ENCODE measurements around the gene PARP8.

Gene PARP8

DNA sequence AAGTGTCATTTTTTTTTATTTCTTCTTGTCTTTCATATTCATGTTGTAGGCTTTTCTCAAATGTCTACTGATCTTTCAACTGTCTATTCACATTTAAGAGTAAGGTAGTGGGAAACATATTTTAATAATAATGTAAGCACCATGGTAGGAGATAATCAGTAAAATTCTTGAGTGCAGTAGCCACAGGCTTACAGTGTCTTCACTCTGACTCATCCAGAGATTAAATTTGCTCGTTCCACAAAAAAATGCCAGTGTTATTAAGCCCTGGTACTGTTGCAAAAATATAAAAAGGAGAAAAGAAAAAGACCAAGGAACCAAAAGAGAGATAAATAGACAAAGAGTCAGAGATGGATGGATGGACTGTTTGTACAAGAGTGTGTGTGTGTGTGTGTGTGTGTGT, 43.0 kb downstream of the PARP8 start:
- H3K9me3 ChIP-seq (ENCODE audit: control insufficient read depth, insufficient read depth, low read length), result no peaks in the 10 kb centered on the region

GRCh38 chr5:50710838-50711237, 44.4 kb downstream of the PARP8 start:
- Histone ChIP-seq H3K9ac (ENCODE audit: low read depth, low read length) (no peak overlapping the region), H3K4me3 (ENCODE audit: low read depth, low read length) (no peak overlapping the region), H3K4me1 (ENCODE audit: control insufficient read depth, insufficient read depth, low read length) (peaks cover 25% of the 10 kb centered on the region), H3K27ac (ENCODE audit: low read depth, low read length) (no peak overlapping the region), H3K9me3 (ENCODE audit: control insufficient read depth, insufficient read depth, low read length) (no peaks in the 10 kb centered on the region), H3K27me3 (ENCODE audit: control insufficient read depth, insufficient read depth, low read length) (no peaks in the 10 kb centered on the region), H3K36me3 (ENCODE audit: control insufficient read depth, insufficient read depth, low read length) (no peaks in the 10 kb centered on the region)

More for the DNA sequence above, 43.0 kb downstream of the PARP8 start:
- H3K27ac ChIP-seq (ENCODE audit: low read depth, low read length), result no peak overlapping the region
- no peak overlapping the region for H3K9ac ChIP-seq (ENCODE audit: low read depth, low read length)
- H3K4me1 ChIP-seq (ENCODE audit: control insufficient read depth, insufficient read depth, low read length), result peaks cover 22% of the 10 kb centered on the region
- H3K4me3 ChIP-seq (ENCODE audit: low read depth, low read length), result no peak overlapping the region
- no peaks in the 10 kb centered on the region for H3K27me3 ChIP-seq (ENCODE audit: control insufficient read depth, insufficient read depth, low read length)
- no peaks in the 10 kb centered on the region for H3K36me3 ChIP-seq (ENCODE audit: control insufficient read depth, insufficient read depth, low read length)

DNA sequence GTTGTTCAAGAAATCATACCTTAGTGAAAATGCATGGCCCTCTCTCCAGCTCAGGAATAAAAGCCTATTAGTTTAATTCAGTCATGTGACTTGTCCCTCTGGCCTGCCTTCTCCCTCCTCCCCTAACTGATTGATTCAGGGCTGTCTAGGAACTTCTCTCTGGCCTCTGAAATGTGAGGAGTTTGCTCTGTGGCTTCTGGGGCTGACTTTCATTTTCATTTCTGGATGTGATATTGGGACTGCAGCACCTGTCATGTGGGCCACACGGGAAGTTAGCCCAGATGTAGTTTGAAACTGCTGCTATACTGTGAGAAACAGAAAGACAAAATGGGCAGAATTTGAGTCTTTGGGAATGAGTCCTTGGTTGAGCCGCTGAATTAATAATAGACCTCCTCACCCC, 44.8 kb downstream of the PARP8 start:
- Histone ChIP-seq H3K27ac (ENCODE audit: low read depth, low read length) (no peak overlapping the region), H3K4me3 (ENCODE audit: low read depth, low read length) (no peak overlapping the region), H3K27me3 (ENCODE audit: control insufficient read depth, insufficient read depth, low read length) (no peaks in the 10 kb centered on the region), H3K36me3 (ENCODE audit: control insufficient read depth, insufficient read depth, low read length) (no peaks in the 10 kb centered on the region), H3K9me3 (ENCODE audit: control insufficient read depth, insufficient read depth, low read length) (no peaks in the 10 kb centered on the region), H3K4me1 (ENCODE audit: control insufficient read depth, insufficient read depth, low read length) (peaks cover 25% of the 10 kb centered on the region), H3K9ac (ENCODE audit: low read depth, low read length) (no peak overlapping the region)

DNA sequence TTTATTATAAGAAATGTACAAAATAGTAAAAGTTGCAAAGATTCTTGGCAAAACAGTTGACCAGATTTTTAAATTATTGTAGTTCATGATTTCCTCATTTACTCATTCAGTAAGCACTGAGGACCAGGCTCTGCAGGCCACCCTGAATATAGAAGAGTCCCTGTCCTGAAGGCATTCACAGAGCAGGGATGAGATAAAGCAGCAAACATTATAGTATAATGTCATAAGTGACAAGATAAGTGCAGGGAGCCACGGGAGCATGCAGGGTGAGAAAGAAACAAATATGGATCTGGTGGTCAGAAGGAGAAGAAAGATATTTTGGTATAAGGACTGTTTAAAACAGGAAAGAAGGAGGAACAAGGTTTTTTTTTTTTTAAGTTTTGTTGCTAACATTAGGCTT, 46.0 kb downstream of the PARP8 start:
- Histone ChIP-seq H3K27ac (ENCODE audit: low read depth, low read length) (no peak overlapping the region), H3K27me3 (ENCODE audit: control insufficient read depth, insufficient read depth, low read length) (no peaks in the 10 kb centered on the region), H3K4me3 (ENCODE audit: low read depth, low read length) (no peak overlapping the region), H3K4me1 (ENCODE audit: control insufficient read depth, insufficient read depth, low read length) (peaks cover 28% of the 10 kb centered on the region), H3K36me3 (ENCODE audit: control insufficient read depth, insufficient read depth, low read length) (no peaks in the 10 kb centered on the region), H3K9me3 (ENCODE audit: control insufficient read depth, insufficient read depth, low read length) (no peaks in the 10 kb centered on the region), H3K9ac (ENCODE audit: low read depth, low read length) (no peak overlapping the region)

DNA sequence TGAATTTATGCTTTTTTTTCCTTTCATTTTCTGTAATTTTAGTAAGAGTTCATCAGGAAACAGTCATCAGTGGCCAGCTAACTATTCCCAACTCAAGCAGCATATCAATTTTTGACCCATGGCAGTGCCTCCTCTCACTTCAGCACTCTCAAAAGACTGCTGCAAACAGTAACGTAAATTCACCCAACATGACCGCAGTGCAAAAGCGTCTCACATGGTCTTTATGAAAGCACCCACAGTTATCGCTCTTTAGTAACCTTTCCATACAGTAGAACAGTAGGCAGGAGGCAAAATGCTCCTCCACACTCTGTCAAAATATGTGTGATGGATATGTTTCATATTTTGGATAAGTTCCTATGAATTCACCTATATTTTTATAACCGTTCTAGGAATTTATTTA, 48.6 kb downstream of the PARP8 start:
- Histone ChIP-seq H3K4me1 (ENCODE audit: control insufficient read depth, insufficient read depth, low read length) (peaks cover 25% of the 10 kb centered on the region), H3K27ac (ENCODE audit: low read depth, low read length) (no peak overlapping the region), H3K4me3 (ENCODE audit: low read depth, low read length) (no peak overlapping the region), H3K27me3 (ENCODE audit: control insufficient read depth, insufficient read depth, low read length) (no peaks in the 10 kb centered on the region), H3K36me3 (ENCODE audit: control insufficient read depth, insufficient read depth, low read length) (no peaks in the 10 kb centered on the region), H3K9ac (ENCODE audit: low read depth, low read length) (no peak overlapping the region), H3K9me3 (ENCODE audit: control insufficient read depth, insufficient read depth, low read length) (no peaks in the 10 kb centered on the region)

- Histone ChIP-seq H3K9me3 (ENCODE audit: control insufficient read depth, insufficient read depth, low read length) (no peaks in the 10 kb centered on the region), H3K27me3 (ENCODE audit: control insufficient read depth, insufficient read depth, low read length) (no peaks in the 10 kb centered on the region), H3K27ac (ENCODE audit: low read depth, low read length) (no peak overlapping the region), H3K36me3 (ENCODE audit: control insufficient read depth, insufficient read depth, low read length) (no peaks in the 10 kb centered on the region), H3K9ac (ENCODE audit: low read depth, low read length) (no peak overlapping the region), H3K4me3 (ENCODE audit: low read depth, low read length) (no peak overlapping the region), H3K4me1 (ENCODE audit: control insufficient read depth, insufficient read depth, low read length) (peaks cover 28% of the 10 kb centered on the region)
Measured at GRCh38 chr5:50716134-50716533, 49.7 kb downstream of the PARP8 start.

DNA sequence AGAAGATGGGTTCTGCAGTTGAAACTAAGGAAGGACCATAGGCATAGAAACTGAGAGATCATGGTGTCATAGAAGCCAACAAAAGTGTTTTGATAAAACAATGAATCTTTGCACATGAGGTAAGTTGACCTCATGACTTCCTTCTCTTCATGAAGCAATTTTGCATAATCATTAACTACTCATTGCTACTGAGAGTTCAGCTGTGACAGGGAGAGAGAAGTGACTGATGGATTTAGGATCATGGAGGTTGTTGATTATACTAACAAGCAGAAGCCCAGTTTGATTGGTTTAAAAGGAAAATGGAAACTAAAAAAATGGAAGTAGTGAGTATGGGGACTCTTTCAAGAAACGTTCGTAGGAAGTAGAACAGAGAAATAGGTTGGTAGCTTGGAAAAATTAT, 51.2 kb downstream of the PARP8 start:
- no peaks in the 10 kb centered on the region for H3K27me3 ChIP-seq (ENCODE audit: control insufficient read depth, insufficient read depth, low read length)
- H3K36me3 ChIP-seq (ENCODE audit: control insufficient read depth, insufficient read depth, low read length), result no peaks in the 10 kb centered on the region
- no peak overlapping the region for H3K4me3 ChIP-seq (ENCODE audit: low read depth, low read length)
- no peak overlapping the region for H3K9ac ChIP-seq (ENCODE audit: low read depth, low read length)
- H3K4me1 ChIP-seq (ENCODE audit: control insufficient read depth, insufficient read depth, low read length), result peaks cover 30% of the 10 kb centered on the region
- H3K9me3 ChIP-seq (ENCODE audit: control insufficient read depth, insufficient read depth, low read length), result no peaks in the 10 kb centered on the region
- no peak overlapping the region for H3K27ac ChIP-seq (ENCODE audit: low read depth, low read length)

DNA sequence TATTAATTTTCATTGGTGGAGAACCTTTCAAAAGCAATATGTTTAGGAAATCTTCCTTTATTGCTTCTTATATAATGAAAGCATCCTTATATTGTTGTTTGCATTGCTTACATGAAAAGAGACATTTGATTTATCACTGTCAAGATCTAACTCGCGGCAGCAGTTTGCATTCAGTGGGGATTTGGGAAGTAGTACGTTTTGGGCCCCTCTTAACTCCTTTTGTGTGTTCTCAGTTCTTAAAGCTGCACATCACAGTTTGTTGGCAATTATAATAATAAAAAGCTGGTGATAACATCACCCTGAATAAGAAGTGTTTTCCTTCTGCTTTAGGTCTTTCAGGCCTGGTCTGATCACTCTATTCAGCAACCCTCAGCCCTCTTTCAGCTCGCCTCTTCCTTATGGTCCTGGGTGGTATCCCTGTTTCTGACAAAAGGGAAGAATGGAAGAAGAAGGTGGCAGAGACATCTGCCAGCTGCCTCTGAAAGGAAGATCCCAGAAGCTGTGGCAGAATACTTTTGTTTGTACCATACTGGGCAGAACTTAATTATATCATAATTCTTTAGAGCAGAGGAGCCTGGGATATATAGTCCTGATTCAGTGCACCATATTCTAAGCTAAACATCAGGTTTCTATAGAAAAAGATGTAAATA, 53.7 kb downstream of the PARP8 start:
- H3K9me3 ChIP-seq (ENCODE audit: control insufficient read depth, insufficient read depth, low read length), result no peaks in the 10 kb centered on the region
- no peak overlapping the region for H3K9ac ChIP-seq (ENCODE audit: low read depth, low read length)
- no peaks in the 10 kb centered on the region for H3K36me3 ChIP-seq (ENCODE audit: control insufficient read depth, insufficient read depth, low read length)
- peaks cover 30% of the 10 kb centered on the region for H3K4me1 ChIP-seq (ENCODE audit: control insufficient read depth, insufficient read depth, low read length)
- no peak overlapping the region for H3K27ac ChIP-seq (ENCODE audit: low read depth, low read length)
- H3K4me3 ChIP-seq (ENCODE audit: low read depth, low read length), result no peak overlapping the region
- no peaks in the 10 kb centered on the region for H3K27me3 ChIP-seq (ENCODE audit: control insufficient read depth, insufficient read depth, low read length)

DNA sequence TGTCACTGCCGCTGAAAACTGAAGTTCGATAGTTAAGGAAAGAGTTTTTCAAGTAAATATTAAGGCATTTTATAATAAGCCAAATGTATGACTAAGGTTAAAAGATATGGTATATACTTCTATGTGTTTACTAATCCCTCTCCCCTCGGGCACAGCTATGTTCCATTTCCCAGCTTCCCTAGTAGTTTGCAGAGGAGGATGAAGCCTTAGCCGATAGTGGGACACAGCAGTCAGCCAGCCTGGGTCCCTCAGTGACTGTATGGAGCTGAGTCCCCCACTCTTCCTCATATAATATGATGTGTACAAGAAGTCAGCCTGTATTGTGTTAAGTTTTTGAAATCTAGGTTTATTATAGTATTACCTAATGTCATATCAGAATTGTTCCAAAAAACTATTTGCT, 55.8 kb downstream of the PARP8 start:
- Histone ChIP-seq H3K27ac (ENCODE audit: low read depth, low read length) (no peak overlapping the region), H3K27me3 (ENCODE audit: control insufficient read depth, insufficient read depth, low read length) (no peaks in the 10 kb centered on the region), H3K4me1 (ENCODE audit: control insufficient read depth, insufficient read depth, low read length) (peaks cover 29% of the 10 kb centered on the region)

GRCh38 chr5:50724262-50724661, 57.8 kb downstream of the PARP8 start:
- H3K27me3 ChIP-seq (ENCODE audit: control insufficient read depth, insufficient read depth, low read length), result no peaks in the 10 kb centered on the region
- no peaks in the 10 kb centered on the region for H3K9me3 ChIP-seq (ENCODE audit: control insufficient read depth, insufficient read depth, low read length)
- H3K36me3 ChIP-seq (ENCODE audit: control insufficient read depth, insufficient read depth, low read length), result no peaks in the 10 kb centered on the region
- no peak overlapping the region for H3K9ac ChIP-seq (ENCODE audit: low read depth, low read length)
- no peak overlapping the region for H3K4me3 ChIP-seq (ENCODE audit: low read depth, low read length)
- peaks cover 27% of the 10 kb centered on the region for H3K4me1 ChIP-seq (ENCODE audit: control insufficient read depth, insufficient read depth, low read length)
- no peak overlapping the region for H3K27ac ChIP-seq (ENCODE audit: low read depth, low read length)

More for the DNA sequence above, 55.8 kb downstream of the PARP8 start:
- no peak overlapping the region for H3K9ac ChIP-seq (ENCODE audit: low read depth, low read length)
- H3K36me3 ChIP-seq (ENCODE audit: control insufficient read depth, insufficient read depth, low read length), result no peaks in the 10 kb centered on the region
- no peaks in the 10 kb centered on the region for H3K9me3 ChIP-seq (ENCODE audit: control insufficient read depth, insufficient read depth, low read length)
- no peak overlapping the region for H3K4me3 ChIP-seq (ENCODE audit: low read depth, low read length)

- no peaks in the 10 kb centered on the region for H3K27me3 ChIP-seq (ENCODE audit: control insufficient read depth, insufficient read depth, low read length)
- H3K36me3 ChIP-seq (ENCODE audit: control insufficient read depth, insufficient read depth, low read length), result no peaks in the 10 kb centered on the region
- H3K9ac ChIP-seq (ENCODE audit: low read depth, low read length), result no peak overlapping the region
- peaks cover 32% of the 10 kb centered on the region for H3K4me1 ChIP-seq (ENCODE audit: control insufficient read depth, insufficient read depth, low read length)
- no peak overlapping the region for H3K27ac ChIP-seq (ENCODE audit: low read depth, low read length)
- no peak overlapping the region for H3K4me3 ChIP-seq (ENCODE audit: low read depth, low read length)
- H3K9me3 ChIP-seq (ENCODE audit: control insufficient read depth, insufficient read depth, low read length), result no peaks in the 10 kb centered on the region
Measured at GRCh38 chr5:50725800-50726474, 59.5 kb downstream of the PARP8 start.
